ENCODE measurements around the gene PGM1.

- TF ChIP-seq ATF3 (IDR thresholded peaks at IDR 0.05), result no peak
- TF ChIP-seq RAD21 (IDR thresholded peaks at IDR 0.05; ENCODE audit: low read depth), result no peak
- TF ChIP-seq POLR2AphosphoS5 (IDR thresholded peaks at IDR 0.05; ENCODE audit: low read depth, low read length), result no peak
- no peak for TF ChIP-seq ELF1 (IDR thresholded peaks at IDR 0.05; ENCODE audit: borderline replicate concordance, low read depth)
- no peak for TF ChIP-seq EZH2 (IDR thresholded peaks at IDR 0.05)
- TF ChIP-seq CTCF (IDR thresholded peaks at IDR 0.05 in 2 of 3, conservative IDR thresholded peaks at IDR 0.05 in 1 of 3; ENCODE audit: borderline replicate concordance in 1 of 3, insufficient read depth in 1 of 3, low read depth in 2 of 3, low read length in 2 of 3), result no peak
- TF ChIP-seq ZBTB33 (IDR thresholded peaks at IDR 0.05; ENCODE audit: extremely low read depth, insufficient replicate concordance, low read length), result no peak
- TF ChIP-seq POLR2A (IDR thresholded peaks at IDR 0.05; ENCODE audit: borderline replicate concordance, extremely low read depth, insufficient read depth, insufficient read length), result no peak
- no peak for TF ChIP-seq MAX (IDR thresholded peaks at IDR 0.05)
- TF ChIP-seq SIN3A (IDR thresholded peaks at IDR 0.05; ENCODE audit: low read depth), result no peak
- no peak for TF ChIP-seq REST (IDR thresholded peaks at IDR 0.05; ENCODE audit: low read depth)
- TF ChIP-seq ZNF274 (IDR thresholded peaks at IDR 0.05; ENCODE audit: low read depth, low read length), result no peak
- no peak for TF ChIP-seq JUND (IDR thresholded peaks at IDR 0.05)
- no peak for TF ChIP-seq SP1 (IDR thresholded peaks at IDR 0.05; ENCODE audit: low read depth)
These were observed 44.9 kb upstream of the PGM1 start for GRCh38 chr1:63548303-63548702.

All from HCT116 (cell line).